B cell (primary cell): ENCODE data around the gene TTLL11. TPM values are rescaled to one million over a fixed set of nuclear protein-coding genes. Genes with fewer than 3 reads are reported as not detected.

Experiments used
- ATAC-seq: fragments of 200-7000 bp; cut with Tn5 transposase; one replicate; pipeline ENCODE4 v1.10.0; 2021; ENCODE audit warnings: low read depth, mild to moderate bottlenecking, moderate number of reproducible peaks, moderate library complexity
- CTCF ChIA-PET: fragments of 350-600 bp; sonication (Branson Sonifier 250); formaldehyde crosslinking; loops from one replicate; lab custom pipeline; 2021; ENCODE audit warnings: antibody characterized with exemption, inconsistent platforms; lab: Charles Lee
- POLR2A ChIA-PET: fragments of 350-600 bp; sonication (Branson Sonifier 250); formaldehyde crosslinking; loops from one replicate; lab custom pipeline; 2021; ENCODE audit warnings: antibody characterized with exemption; lab: Charles Lee
- DNase-seq: peaks from one replicate; pipeline ENCODE4 v3.0.0; 2013
- H2AFZ ChIP-seq: 2 replicates; pipeline ENCODE4 v1.6.1; 2012; ENCODE audit warnings: mild to moderate bottlenecking, low read depth, low read length; ENCODE audit not compliant: insufficient read depth, poor library complexity, severe bottlenecking
- H3K27ac ChIP-seq, 2 donors: 1 replicate in 1 of 2; 2 replicates in 1 of 2; pipeline ENCODE4 v1.5.1; 2012 to 2013; ENCODE audit warnings: low read length in 2 of 2, mild to moderate bottlenecking in 2 of 2, moderate library complexity in 1 of 2
- H3K27me3 ChIP-seq, 4 experiments: fragments of 200-600 bp in 1 of 4; sonication (generic) in 1 of 4; replicated peaks in 1 of 4; 1 replicate in 2 of 4; 2 replicates in 2 of 4; pipeline versions ENCODE4 v1.6.1 to v1.7.0; 2013 to 2016; ENCODE audit warnings: low read length in 3 of 4, mild to moderate bottlenecking in 2 of 4, mixed read lengths in 1 of 4, moderate library complexity in 1 of 4; ENCODE audit not compliant: insufficient read depth in 4 of 4, control insufficient read depth in 3 of 4; ENCODE audit errors: control extremely low read depth in 1 of 4
- H3K36me3 ChIP-seq, 2 experiments: replicated peaks in 1 of 2; 1 replicate in 1 of 2; 2 replicates in 1 of 2; pipeline versions ENCODE4 v1.6.1 to v1.7.1; 2013; ENCODE audit warnings: low read length in 1 of 2; ENCODE audit not compliant: insufficient read depth in 2 of 2, control insufficient read depth in 1 of 2; ENCODE audit errors: control extremely low read depth in 1 of 2, extremely low read depth in 1 of 2
- H3K4me1 ChIP-seq, 2 donors: fragments of 200-600 bp in 1 of 2; sonication (generic) in 1 of 2; 1 replicate in 1 of 2; 2 replicates in 1 of 2; pipeline versions ENCODE4 v1.5.1 to v1.6.1; 2013 to 2017; ENCODE audit warnings: low read length in 2 of 2; ENCODE audit not compliant: control insufficient read depth in 2 of 2, insufficient read depth in 2 of 2
- H3K4me2 ChIP-seq: replicated peaks from 2 replicates; pipeline ENCODE3; 2012; ENCODE audit warnings: mild to moderate bottlenecking, low read depth, low read length; ENCODE audit not compliant: poor library complexity, severe bottlenecking
- H3K4me3 ChIP-seq, 5 experiments: fragments of 200-600 bp in 1 of 5; sonication (generic) in 1 of 5; 1 replicate in 3 of 5; 2 replicates in 2 of 5; pipeline versions ENCODE4 v1.5.1 to v1.7.0; 2011 to 2016; ENCODE audit warnings: low read length in 4 of 5, mild to moderate bottlenecking in 4 of 5, low read depth in 2 of 5, control low read depth in 1 of 5, moderate library complexity in 1 of 5; ENCODE audit not compliant: insufficient read depth in 1 of 5; ENCODE audit errors: control extremely low read depth in 1 of 5, extremely low read depth in 1 of 5
- H3K79me2 ChIP-seq: fragments of 200-600 bp; sonication (generic); one replicate; pipeline ENCODE4 v1.6.0; 2016; ENCODE audit warnings: low read length; ENCODE audit not compliant: control insufficient read depth, insufficient read depth
- H3K9ac ChIP-seq: fragments of 200-600 bp; sonication (generic); 2 replicates; pipeline ENCODE4 v1.6.1; 2017; ENCODE audit warnings: mild to moderate bottlenecking, low read length, moderate library complexity
- H3K9me3 ChIP-seq, 3 donors: one replicate each; pipeline versions ENCODE4 v1.6.1 to v1.7.1; 2013; ENCODE audit warnings: low read length in 2 of 3; ENCODE audit not compliant: control insufficient read depth in 2 of 3, insufficient read depth in 1 of 3; ENCODE audit errors: control extremely low read depth in 1 of 3
- H4K20me1 ChIP-seq: 2 replicates; pipeline ENCODE4 v1.6.0; 2012; ENCODE audit warnings: mild to moderate bottlenecking, low read length; ENCODE audit not compliant: insufficient read depth, control insufficient read depth, poor library complexity, severe bottlenecking
- H3K27ac Mint-ChIP-seq: one replicate; pipeline ENCODE4 v1.8.0; 2021; ENCODE audit warnings: mixed read lengths
- H3K27me3 Mint-ChIP-seq: one replicate; pipeline ENCODE4 v1.8.0; 2021; ENCODE audit warnings: mixed read lengths
- H3K4me1 Mint-ChIP-seq: one replicate; pipeline ENCODE4 v1.8.0; 2021; ENCODE audit warnings: mixed read lengths
- H3K4me3 Mint-ChIP-seq: one replicate; pipeline ENCODE4 v1.8.0; 2021; ENCODE audit warnings: mixed read lengths
- H3K9me3 Mint-ChIP-seq: one replicate; pipeline ENCODE4 v1.8.0; 2022; ENCODE audit warnings: mixed read lengths; ENCODE audit not compliant: insufficient read depth
- EZH2 ChIP-seq: IDR thresholded peaks from 2 replicates; pipeline ENCODE4 v1.6.1; 2012; ENCODE audit warnings: borderline replicate concordance, low read depth, mild to moderate bottlenecking, moderate library complexity, low read length; ENCODE audit not compliant: insufficient read depth, poor library complexity, severe bottlenecking
- WGBS: methylation state at CpG from one replicate; pipeline ENCODE4 v1.1.5; 2013; ENCODE audit warnings: missing lambda C conversion rate; ENCODE audit not compliant: insufficient coverage; 5-methylcytosine and 5-hydroxymethylcytosine counted together
- intact Hi-C: fragments of 100-400 bp; cut with micrococcal nuclease; formaldehyde crosslinking; loops from one replicate; pipeline ENCODE4 v1.10.0; 2022
- polyA plus RNA-seq: library from polyadenylated mRNA; depleted of rRNA; stranded (reverse); fragments of >200 nt; gene quantifications from 2 replicates; pipeline ENCODE4 v1.2.3, GENCODE V29; 2012
- total RNA-seq, 2 donors: library from RNA; stranded (reverse); fragments of 120-200 nt in 1 of 2; gene quantifications; 1 replicate in 1 of 2; 2 replicates in 1 of 2; pipeline versions ENCODE4 v1.2.3 to v1.2.4, GENCODE V29; 2013 to 2022
- TF ChIP-seq, protein P1 (sequence below): fragments of 200-600 bp; IDR thresholded peaks from one replicate; pipeline ENCODE4 v1.8.0; 2022; ENCODE audit warnings: antibody characterized with exemption, mild to moderate bottlenecking

Gene TTLL11
- total and polyA plus RNA-seq, 2 donors (not counting 1 experiment from before 2014, with no cell fraction given): 3.6 to 3.8 TPM

DNA sequence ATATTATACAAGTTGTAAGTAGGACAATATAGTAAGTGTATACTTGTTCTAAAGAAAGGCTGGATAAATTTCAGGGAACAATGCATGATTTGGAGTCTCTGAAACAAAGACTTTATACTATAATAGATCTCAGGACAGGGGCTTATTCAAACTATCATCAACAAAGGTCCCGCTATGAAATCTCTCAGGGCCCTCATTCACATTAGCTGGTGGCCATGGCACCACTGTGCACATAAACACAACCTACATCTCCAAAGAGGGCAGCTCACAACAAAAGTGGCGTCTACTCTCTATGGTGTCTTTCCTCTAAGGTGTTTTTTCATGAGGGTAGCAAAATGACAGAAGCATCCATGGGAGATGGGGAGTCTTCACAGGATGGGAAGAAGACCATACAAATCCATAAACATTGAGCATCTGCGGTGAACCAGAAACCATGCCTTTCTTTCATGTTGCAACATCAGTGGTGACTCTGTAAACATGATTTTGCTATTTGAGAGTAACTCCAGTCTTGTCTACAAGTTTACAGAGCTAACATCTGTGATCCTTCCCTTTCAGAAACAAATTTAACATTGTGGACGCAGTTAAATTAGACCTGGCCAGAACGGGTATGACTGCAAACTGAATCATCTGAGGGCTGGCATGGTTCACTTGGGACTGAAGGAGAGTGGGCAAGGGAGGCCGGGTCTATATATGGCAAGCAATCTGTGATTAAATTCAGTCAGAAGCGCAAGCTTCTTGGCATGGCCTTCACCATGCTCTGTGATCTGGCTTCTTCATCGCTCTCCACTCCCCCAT lies 5.5 kb downstream of the TTLL11 start:
- Histone ChIP-seq H3K27ac (no peak overlapping the region), H2AFZ (no peak overlapping the region), H3K79me2 (peaks cover 38% of the 10 kb centered on the region), H3K27me3 (no peaks in the 10 kb centered on the region), H4K20me1 (peaks cover 5% of the 10 kb centered on the region), H3K4me1 (peaks cover 14% of the 10 kb centered on the region in 2 donors), H3K9ac (no peak overlapping the region), H3K9me3 (no peaks in the 10 kb centered on the region), H3K4me2 (no peak overlapping the region), H3K4me3 (no peak overlapping the region), H3K36me3 (no peaks in the 10 kb centered on the region)
- no peak for ATAC-seq
- H3K9me3 Mint-ChIP-seq: no peaks in the 10 kb centered on the region
- 95% methylated on average over 5 of the region's 8 CpGs for WGBS
- H3K27ac Mint-ChIP-seq: no peak overlapping the region
- CTCF ChIA-PET: interaction anchor here (1.1 to 4.6 kb wide), 2 partner anchors 11 to 400 kb away, joined by 3 to 52 read pairs; no protein-coding TSS in a partner anchor
- no peak overlapping the region for H3K4me3 Mint-ChIP-seq
- H3K4me1 Mint-ChIP-seq: peaks cover 27% of the 10 kb centered on the region
- H3K27me3 Mint-ChIP-seq: no peaks in the 10 kb centered on the region
- intact Hi-C loops: no loop called here
- DNase-seq: no peak
- TF ChIP-seq EZH2: no peak
- TF ChIP-seq, protein P1, sequence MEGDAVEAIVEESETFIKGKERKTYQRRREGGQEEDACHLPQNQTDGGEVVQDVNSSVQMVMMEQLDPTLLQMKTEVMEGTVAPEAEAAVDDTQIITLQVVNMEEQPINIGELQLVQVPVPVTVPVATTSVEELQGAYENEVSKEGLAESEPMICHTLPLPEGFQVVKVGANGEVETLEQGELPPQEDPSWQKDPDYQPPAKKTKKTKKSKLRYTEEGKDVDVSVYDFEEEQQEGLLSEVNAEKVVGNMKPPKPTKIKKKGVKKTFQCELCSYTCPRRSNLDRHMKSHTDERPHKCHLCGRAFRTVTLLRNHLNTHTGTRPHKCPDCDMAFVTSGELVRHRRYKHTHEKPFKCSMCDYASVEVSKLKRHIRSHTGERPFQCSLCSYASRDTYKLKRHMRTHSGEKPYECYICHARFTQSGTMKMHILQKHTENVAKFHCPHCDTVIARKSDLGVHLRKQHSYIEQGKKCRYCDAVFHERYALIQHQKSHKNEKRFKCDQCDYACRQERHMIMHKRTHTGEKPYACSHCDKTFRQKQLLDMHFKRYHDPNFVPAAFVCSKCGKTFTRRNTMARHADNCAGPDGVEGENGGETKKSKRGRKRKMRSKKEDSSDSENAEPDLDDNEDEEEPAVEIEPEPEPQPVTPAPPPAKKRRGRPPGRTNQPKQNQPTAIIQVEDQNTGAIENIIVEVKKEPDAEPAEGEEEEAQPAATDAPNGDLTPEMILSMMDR: no peak
- POLR2A ChIA-PET: no interaction called here

DNA sequence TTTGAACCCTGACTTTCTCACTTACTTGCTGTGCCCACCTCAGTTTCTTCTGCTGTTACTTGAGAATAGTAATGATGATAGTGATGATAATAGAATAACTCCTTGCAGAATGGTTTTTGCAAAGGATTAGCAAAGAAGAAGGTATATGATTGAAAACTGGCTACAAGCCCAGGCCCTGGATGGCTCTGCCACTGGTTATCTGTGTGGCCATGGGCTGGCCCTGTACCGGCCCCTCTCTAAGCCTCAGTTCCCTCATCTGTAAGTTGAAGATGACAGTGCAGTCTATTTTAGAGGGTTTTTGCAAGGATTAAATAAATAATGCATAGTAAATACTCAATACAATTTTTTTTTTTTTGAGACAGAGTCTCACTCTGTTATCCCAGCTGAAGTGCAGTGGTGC lies 6.2 kb downstream of the TTLL11 start:
- H3K27me3 Mint-ChIP-seq: no peaks in the 10 kb centered on the region
- 100% methylated on average over 1 of the region's 1 CpG for WGBS
- H3K9ac ChIP-seq: no peak overlapping the region
- H3K9me3 Mint-ChIP-seq: no peaks in the 10 kb centered on the region
- no peak overlapping the region for H3K27ac Mint-ChIP-seq
- H3K27me3 ChIP-seq: no peaks in the 10 kb centered on the region
- peaks cover 21% of the 10 kb centered on the region for H3K4me1 Mint-ChIP-seq
- DNase-seq: no peak
- CTCF ChIA-PET: interaction anchor here (4.6 kb wide), 1 partner anchor 11 kb away, joined by 52 read pairs; no protein-coding TSS in a partner anchor
- no peak for ATAC-seq
- H3K36me3 ChIP-seq: no peaks in the 10 kb centered on the region
- H3K4me1 ChIP-seq: peaks cover 7% of the 10 kb centered on the region in 2 donors
- intact Hi-C loops: no loop called here
- no peak overlapping the region for H3K4me3 ChIP-seq
- no peaks in the 10 kb centered on the region for H3K9me3 ChIP-seq
- POLR2A ChIA-PET: no interaction called here
- peaks cover 31% of the 10 kb centered on the region for H3K79me2 ChIP-seq
- H3K4me2 ChIP-seq: no peak overlapping the region
- no peak overlapping the region for H3K27ac ChIP-seq
- H2AFZ ChIP-seq: no peak overlapping the region
- H3K4me3 Mint-ChIP-seq: no peak overlapping the region
- H4K20me1 ChIP-seq: peaks cover 5% of the 10 kb centered on the region
- TF ChIP-seq, protein P1: no peak
- no peak for TF ChIP-seq EZH2
